Diencephalon (tissue), 1 donor: Measurements from ENCODE around the gene AIMP2. TPM values are rescaled to one million over a fixed set of nuclear protein-coding genes. Genes with fewer than 3 reads are reported as not detected.

Experiments
- small RNA-seq: library from RNA; depleted of rRNA; stranded (forward); fragments of <200 nt; gene quantifications from one replicate; pipeline ENCODE3, GENCODE V24; 2014
- total RNA-seq: library from RNA; depleted of rRNA; stranded (reverse); fragments of >200 nt; gene quantifications from one replicate; pipeline ENCODE4 v1.2.3, GENCODE V29; 2014

Gene AIMP2
- 32.3 TPM for total RNA-seq

GRCh38 chr7:6008668-6009611 is at the start of gene AIMP2, which contains the start of gene PMS2:
AIMP2 (plus strand) TSS chr7:6009272; CDS start chr7:6009364, 92 bp downstream.
PMS2 (minus strand) TSS chr7:6009049; CDS start chr7:6009019, 30 bp downstream.

GRCh38 chr7:5970347-5970911 is 38.6 kb upstream of the AIMP2 start, which contains the start of gene RSPH10B:
RSPH10B (minus strand) TSS chr7:5970689; CDS start chr7:5967116, 3,573 bp downstream.

GRCh38 chr7:6030988-6031387 is 21.9 kb downstream of the AIMP2 start, which contains the start of gene ANKRD61:
ANKRD61 (plus strand) TSS chr7:6031376; CDS start chr7:6031376, 0 bp downstream.

Small RNAs within 50 kb of the gene (small RNA-seq; reads per million reads assigned to genes)
- gene RF00019 (not detected), gene RNU6-218P (not detected), gene SNORA80D (0.10 reads per million)

Other genes with a start within 250 kb of the AIMP2 start
- gene RNF216, start 227.6 kb upstream of the AIMP2 start, total RNA-seq, result 39.0 TPM
- gene OCM, start 128.5 kb upstream of the AIMP2 start, total RNA-seq, result not detected
- gene CCZ1, start 110.5 kb upstream of the AIMP2 start, total RNA-seq, result 119 TPM
- gene RSPH10B, start 38.6 kb upstream of the AIMP2 start, total RNA-seq, result 4.2 TPM
- gene PMS2, start 223 bp upstream of the AIMP2 start, total RNA-seq, result 33.9 TPM
- 0.46 TPM for gene ANKRD61, start 22.1 kb downstream of the AIMP2 start, total RNA-seq
- 46.8 TPM for gene EIF2AK1, start 49.9 kb downstream of the AIMP2 start, total RNA-seq
- gene USP42, start 95.7 kb downstream of the AIMP2 start, total RNA-seq, result 16.6 TPM